ENCODE results near the gene PLIN4. TPM values are rescaled to one million over a fixed set of nuclear protein-coding genes. Genes with fewer than 3 reads are reported as not detected.
A peak's percentile ranks its signal among the peaks of the same experiment; 100 is the strongest.

PLIN4 gene
- total RNA-seq, 1 donor from 2014 or later: 0.27 TPM

DNA sequence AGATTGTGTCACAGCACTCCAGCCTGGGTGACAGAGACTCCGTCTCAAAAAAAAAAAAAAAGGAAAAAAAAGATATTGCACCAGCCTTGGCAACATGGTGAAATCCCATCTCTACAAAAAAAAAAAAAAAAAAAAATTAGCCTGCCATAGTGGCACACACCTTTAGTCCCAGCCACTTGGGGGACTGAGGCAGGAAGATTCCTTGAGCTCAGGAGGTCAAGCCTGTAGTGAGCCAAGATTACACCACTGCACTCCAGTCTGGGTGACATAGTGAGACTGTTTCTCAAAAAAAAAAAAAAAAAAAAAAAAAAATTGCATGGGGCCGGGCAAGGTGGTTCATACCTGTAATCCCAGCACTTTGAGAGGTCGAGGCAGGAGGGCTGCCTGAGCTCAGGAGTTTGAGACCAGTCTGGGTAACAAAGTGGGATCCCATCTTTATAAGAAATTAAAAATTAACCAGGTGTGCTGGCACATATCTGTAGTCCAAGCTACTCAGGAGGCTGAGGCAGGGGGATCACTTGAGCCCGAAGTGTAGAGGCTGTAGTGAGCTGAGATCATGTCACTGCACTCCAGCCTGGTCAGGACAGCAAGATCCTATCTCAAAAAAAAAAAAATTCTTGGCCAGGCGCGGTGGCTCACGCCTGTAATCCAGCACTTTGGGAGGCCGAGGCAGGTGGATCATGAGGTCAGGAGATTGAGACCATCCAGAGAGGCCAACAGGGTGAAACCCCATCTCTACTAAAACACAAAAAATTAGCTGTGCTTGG, 53.3 kb downstream of the PLIN4 start:
- TF ChIP-seq CTCF (IDR thresholded peaks at IDR 0.05; ENCODE audit: partially characterized antibody, unreplicated experiment): no peak
- Mint-ChIP-seq H3K9me3 (ENCODE audit: unreplicated experiment) (peaks cover 1% of the 10 kb centered on the region), H3K27me3 (ENCODE audit: unreplicated experiment) (no peaks in the 10 kb centered on the region), H3K4me3 (ENCODE audit: unreplicated experiment) (no peak overlapping the region), H3K27ac (ENCODE audit: unreplicated experiment) (no peak overlapping the region), H3K36me3 (ENCODE audit: unreplicated experiment) (no peaks in the 10 kb centered on the region), H3K4me1 (ENCODE audit: low read depth, unreplicated experiment) (no peaks in the 10 kb centered on the region)
- no peak for DNase-seq

GRCh38 chr19:4457654-4458395, 60.5 kb downstream of the PLIN4 start, which contains the start of gene UBXN6:
Gene UBXN6 (minus strand): TSS chr19:4457794. CDS start chr19:4457697, 97 bp downstream.
- H3K4me1 Mint-ChIP-seq (ENCODE audit: low read depth, unreplicated experiment): peaks cover 21% of the 10 kb centered on the region
- no peaks in the 10 kb centered on the region for H3K36me3 Mint-ChIP-seq (ENCODE audit: unreplicated experiment)
- peak within 1 kb of the TSS; percentile 99 for H3K4me3 Mint-ChIP-seq (ENCODE audit: unreplicated experiment)
- no peak for TF ChIP-seq CTCF (IDR thresholded peaks at IDR 0.05; ENCODE audit: partially characterized antibody, unreplicated experiment)
- peak within 1 kb of the TSS; percentile 91 for H3K27ac Mint-ChIP-seq (ENCODE audit: unreplicated experiment)
- H3K9me3 Mint-ChIP-seq (ENCODE audit: unreplicated experiment): peaks cover 7% of the 10 kb centered on the region
- H3K27me3 Mint-ChIP-seq (ENCODE audit: unreplicated experiment): peaks cover 13% of the 10 kb centered on the region
- peak; percentile 96 for DNase-seq

DNA sequence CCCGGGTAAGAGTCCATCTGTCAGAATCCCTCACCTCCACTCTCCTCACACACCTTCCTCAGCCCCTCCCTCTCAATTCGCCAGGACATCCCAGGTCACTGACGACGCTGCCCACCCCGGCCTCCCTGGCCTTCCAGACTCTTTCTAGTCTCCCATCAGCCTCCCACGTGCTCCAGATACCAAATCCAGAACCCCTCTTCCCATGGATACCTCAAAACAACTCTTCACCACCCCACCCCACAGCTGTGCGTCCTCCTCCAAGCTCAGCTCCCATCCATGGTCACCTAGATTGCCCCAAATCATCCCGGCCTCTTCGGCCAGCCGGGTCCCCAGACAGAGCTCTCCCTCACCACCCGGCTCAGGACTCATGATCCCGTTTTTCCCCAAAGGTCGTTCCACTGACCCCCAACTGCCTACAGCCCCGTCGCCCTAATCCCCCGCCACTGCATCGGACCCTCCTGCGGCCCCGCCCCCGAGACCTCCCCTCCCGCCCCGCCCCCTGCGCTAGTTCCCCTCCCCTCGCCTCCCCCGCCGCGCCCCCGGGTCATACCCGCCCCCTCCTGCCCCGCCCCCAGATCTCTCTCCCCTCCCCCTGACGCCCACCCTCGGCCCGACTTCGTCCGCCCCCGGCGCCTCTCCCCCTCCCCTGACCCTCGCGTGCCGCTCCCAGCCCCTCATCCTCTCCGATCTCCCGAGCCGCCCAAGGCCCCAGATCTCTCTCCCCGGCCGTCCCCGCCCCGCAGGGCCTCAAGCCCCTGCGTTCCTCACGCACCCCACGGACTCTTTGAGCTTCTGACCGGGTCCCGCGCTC, 61.2 kb downstream of the PLIN4 start:
- Mint-ChIP-seq H3K36me3 (ENCODE audit: unreplicated experiment) (no peaks in the 10 kb centered on the region), H3K27me3 (ENCODE audit: unreplicated experiment) (peaks cover 13% of the 10 kb centered on the region), H3K9me3 (ENCODE audit: unreplicated experiment) (peaks cover 7% of the 10 kb centered on the region), H3K27ac (ENCODE audit: unreplicated experiment) (peak overlapping the region; percentile 91), H3K4me3 (ENCODE audit: unreplicated experiment) (peak overlapping the region; percentile 99), H3K4me1 (ENCODE audit: low read depth, unreplicated experiment) (peaks cover 21% of the 10 kb centered on the region)
- TF ChIP-seq CTCF (IDR thresholded peaks at IDR 0.05; ENCODE audit: partially characterized antibody, unreplicated experiment): no peak
- peak; percentile 86 for DNase-seq

- no peak for TF ChIP-seq CTCF (IDR thresholded peaks at IDR 0.05; ENCODE audit: partially characterized antibody, unreplicated experiment)
- Mint-ChIP-seq H3K9me3 (ENCODE audit: unreplicated experiment) (peaks cover 7% of the 10 kb centered on the region), H3K4me3 (ENCODE audit: unreplicated experiment) (peak overlapping the region; percentile 99), H3K4me1 (ENCODE audit: low read depth, unreplicated experiment) (peaks cover 21% of the 10 kb centered on the region), H3K27me3 (ENCODE audit: unreplicated experiment) (peaks cover 14% of the 10 kb centered on the region), H3K36me3 (ENCODE audit: unreplicated experiment) (no peaks in the 10 kb centered on the region), H3K27ac (ENCODE audit: unreplicated experiment) (peak overlapping the region; percentile 91)
- DNase-seq: peak; percentile 54
These were observed 61.8 kb downstream of the PLIN4 start for GRCh38 chr19:4456476-4456842.

Data from glutamatergic neuron (in vitro differentiated cells).